Left kidney (tissue), 2 donors: ENCODE data around the gene SPEM3. TPM values are rescaled to one million over a fixed set of nuclear protein-coding genes. Genes with fewer than 3 reads are reported as not detected.
"Not testable (repeated sequence)": the region's sequence is repeated elsewhere in the genome, so short reads cannot be mapped to it uniquely, and the experiment has no call there.

Experiments
- DNase-seq: peaks from one replicate; pipeline ENCODE4 v3.0.0-alpha.2; 2013
- polyA plus RNA-seq: library from polyadenylated mRNA; unstranded; fragments of 120-200 nt; gene quantifications from one replicate; pipeline ENCODE4 v1.2.1, GENCODE V29; 2013; ENCODE audit not compliant: insufficient read length

The SPEM3 gene
- polyA plus RNA-seq, 1 donor, result not detected

GRCh38 chr17:7442142-7442541 lies 13.5 kb downstream of the SPEM3 start:
- DNase-seq, result no peak

DNA sequence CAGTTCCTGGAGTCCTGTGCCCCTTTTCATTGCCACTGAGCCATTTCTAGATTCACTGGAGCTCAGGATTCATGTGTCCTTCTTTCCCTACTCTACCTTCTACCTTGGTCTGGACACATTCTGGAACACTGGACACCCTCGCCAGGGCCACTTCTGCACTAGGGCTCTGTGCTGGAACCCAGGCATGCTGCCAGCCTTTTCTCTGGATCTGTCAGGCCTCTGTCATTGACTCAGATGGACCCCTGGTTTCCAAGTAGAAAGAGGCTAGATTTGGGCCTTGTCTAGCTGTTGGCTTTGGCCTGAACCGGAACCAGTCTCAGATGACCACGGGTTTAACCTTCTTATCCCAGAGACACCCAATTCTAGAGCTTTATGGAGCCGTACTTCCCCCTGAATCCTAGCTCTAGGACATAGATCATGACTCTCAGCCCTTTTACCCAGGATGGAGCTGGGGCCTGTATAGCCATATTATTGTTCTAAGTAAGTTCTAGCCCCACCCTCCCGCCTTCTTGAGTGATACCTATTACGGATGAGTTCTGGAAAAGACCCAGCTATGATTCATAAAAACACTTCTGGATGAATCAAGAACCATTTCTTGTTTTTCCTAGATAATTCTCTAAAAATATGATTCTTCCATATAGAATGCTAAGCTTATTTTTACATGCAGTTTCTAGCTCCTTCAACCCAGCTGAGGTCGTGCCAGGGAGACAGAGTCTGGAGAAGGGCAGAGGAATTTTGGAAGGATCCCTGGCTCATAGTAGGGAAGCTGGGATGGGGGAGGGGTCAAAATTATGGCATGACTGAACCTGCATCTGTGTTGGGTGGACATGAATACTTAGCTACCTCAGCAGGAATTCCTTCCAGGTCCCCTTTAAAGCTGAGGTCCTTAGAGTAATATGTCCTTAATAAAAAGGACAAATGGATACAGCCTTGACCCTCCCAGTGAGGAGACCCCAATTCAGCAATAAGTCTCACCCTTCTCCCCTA lies 15.1 kb downstream of the SPEM3 start:
- no peak for DNase-seq

- no peak for DNase-seq
Observed at GRCh38 chr17:7444682-7445618, 16.3 kb downstream of the SPEM3 start, which contains the start of gene CHRNB1. Gene CHRNB1 (plus strand): TSS chr17:7445061. CDS start chr17:7445128, 67 bp downstream.

DNA sequence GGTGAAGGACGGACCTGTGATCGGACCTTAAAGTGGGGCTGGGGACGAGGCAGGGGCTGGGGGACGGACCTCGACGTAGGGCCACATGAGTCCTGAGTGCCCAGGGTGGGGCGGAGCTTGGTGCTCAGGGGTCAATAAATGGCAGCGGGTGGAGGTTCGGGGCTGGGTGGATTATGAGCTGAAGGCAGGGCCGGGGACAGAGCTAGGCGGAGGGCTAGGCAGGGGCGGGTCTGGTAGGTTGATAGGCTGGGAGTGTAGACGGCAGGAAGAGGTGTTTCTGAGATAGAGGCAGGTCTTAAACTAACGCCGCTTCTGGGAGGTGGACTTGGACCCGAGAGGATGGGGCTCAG lies 16.9 kb downstream of the SPEM3 start:
- no peak for DNase-seq

GRCh38 chr17:7448461-7448860 lies 19.8 kb downstream of the SPEM3 start:
- no peak for DNase-seq

GRCh38 chr17:7459961-7460545 lies 31.4 kb downstream of the SPEM3 start:
- DNase-seq, result no peak

- DNase-seq, result no peak
Observed at GRCh38 chr17:7460850-7461660, 32.4 kb downstream of the SPEM3 start.

- DNase-seq, result no peak
Observed at GRCh38 chr17:7462474-7463371, 34.1 kb downstream of the SPEM3 start.

- no peak for DNase-seq
Observed at GRCh38 chr17:7463372-7463846, 34.8 kb downstream of the SPEM3 start.

- no peak for DNase-seq
Observed at GRCh38 chr17:7464081-7464480, 35.4 kb downstream of the SPEM3 start.

DNA sequence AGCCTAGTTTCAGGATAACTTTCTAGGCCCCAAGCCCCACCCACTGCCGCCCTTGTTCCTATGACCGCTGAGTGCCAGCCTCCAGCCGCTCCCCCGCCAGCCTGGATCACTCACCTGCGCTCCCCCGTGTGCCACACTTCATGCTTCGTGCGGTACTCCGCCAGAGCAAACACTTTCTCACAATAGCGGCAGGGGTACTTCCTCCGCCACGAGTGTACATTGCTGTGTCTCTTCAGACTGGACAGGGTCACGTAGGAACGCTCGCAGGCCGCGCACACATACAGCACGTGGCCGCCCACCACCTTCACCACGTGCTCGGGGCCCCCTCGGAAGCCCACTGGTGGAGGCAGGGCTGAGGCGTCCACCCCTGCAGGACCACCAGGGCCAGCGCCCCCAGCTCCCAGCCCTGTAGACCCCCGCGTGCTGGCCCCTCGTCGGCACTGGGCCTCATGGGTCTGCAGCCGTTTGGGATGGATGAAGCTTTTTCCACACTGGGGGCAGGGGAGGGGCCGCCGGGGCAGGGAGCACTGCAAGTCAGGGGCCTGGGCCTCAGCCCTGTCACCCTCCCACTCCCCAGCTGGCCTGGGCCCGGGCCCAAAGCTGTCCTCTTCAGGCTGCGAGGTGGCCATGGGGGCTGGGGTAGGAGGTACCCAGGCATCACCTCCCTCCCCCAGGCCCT lies 37.1 kb downstream of the SPEM3 start:
- DNase-seq, result no peak

DNA sequence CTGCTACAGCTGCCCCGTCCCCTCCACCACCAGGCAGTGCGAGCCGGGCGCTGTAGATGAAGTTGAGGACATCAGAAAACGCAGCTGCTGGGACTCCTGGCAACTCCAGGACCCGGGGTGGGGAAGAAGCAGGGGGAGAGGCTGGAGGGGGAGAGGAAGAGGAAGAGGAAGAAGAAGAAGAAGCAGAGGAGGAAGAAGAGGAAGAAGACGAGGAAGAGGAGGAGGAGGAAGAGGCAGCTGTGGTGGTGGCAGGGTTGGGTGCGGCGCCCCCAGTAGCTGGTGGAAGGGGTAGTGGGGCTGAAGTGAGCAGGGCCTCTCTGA lies 37.6 kb downstream of the SPEM3 start:
- DNase-seq, result no peak

- no peak for DNase-seq
Observed at GRCh38 chr17:7466639-7467341, 38.1 kb downstream of the SPEM3 start.

GRCh38 chr17:7467498-7467897 lies 38.8 kb downstream of the SPEM3 start:
- DNase-seq, result no peak

- no peak for DNase-seq
Observed at GRCh38 chr17:7468290-7468689, 39.6 kb downstream of the SPEM3 start.

GRCh38 chr17:7468804-7469389 lies 40.2 kb downstream of the SPEM3 start:
- no peak for DNase-seq

- DNase-seq, result not testable (repeated sequence)
Observed at GRCh38 chr17:7469843-7470242, 41.2 kb downstream of the SPEM3 start.

DNA sequence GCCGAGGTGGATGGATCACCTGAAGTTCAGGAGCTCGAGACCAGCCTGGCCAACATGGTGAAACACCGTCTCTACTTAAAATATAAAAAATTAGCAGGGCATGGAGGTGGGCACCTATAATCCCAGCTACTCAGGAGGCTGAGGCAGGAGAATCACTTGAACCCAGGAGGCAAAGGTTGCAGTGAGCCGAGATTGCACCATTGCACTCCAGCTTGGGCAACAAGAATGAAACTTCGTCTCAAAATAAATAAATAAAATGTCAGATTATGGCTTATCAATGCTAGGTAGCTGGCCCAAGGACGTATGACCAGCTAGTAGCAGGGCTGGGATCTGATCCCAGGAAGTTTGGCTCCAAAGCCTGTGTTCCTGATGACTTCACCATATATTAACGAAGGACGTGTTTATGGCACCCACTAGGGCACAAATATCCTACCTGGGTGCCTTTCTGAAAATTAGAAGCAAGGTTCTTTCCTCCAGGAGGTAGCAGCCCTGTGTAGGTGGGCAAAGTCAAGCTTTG lies 41.9 kb downstream of the SPEM3 start:
- DNase-seq, result not testable (repeated sequence)
